ENCODE data around the gene RXFP4. TPM values are rescaled to one million over a fixed set of nuclear protein-coding genes. Genes with fewer than 3 reads are reported as not detected.

RXFP4 gene
- total and polyA plus RNA-seq, 2 of the 13 experiments (the other 11 are each of a cell fraction or from before 2014, with no cell fraction given): 0.38 to 1.4 TPM

GRCh38 chr1:155942578-155943141 lies 1.2 kb downstream of the RXFP4 start:
- Histone ChIP-seq H3K27me3 (ENCODE audit: control insufficient read depth in 1 of 2, insufficient read depth in 2 of 2, low read length in 2 of 2) (no peaks in the 10 kb centered on the region), H3K9me3 (ENCODE audit: low read length) (no peaks in the 10 kb centered on the region), H3K9ac (ENCODE audit: insufficient read depth, low read depth, low read length) (peak overlapping the region; percentile 36), H3K4me3 (replicated peaks in 1 of 3; ENCODE audit: insufficient read depth in 1 of 3, low read depth in 2 of 3, low read length in 3 of 3) (peak overlapping the region in 1 of 3 experiments; percentile 65; a peak in 1 of 6 replicates), H3K4me1 (ENCODE audit: insufficient read depth, low read length) (peaks cover 85% of the 10 kb centered on the region), H3K36me3 (replicated peaks in 1 of 2; ENCODE audit: control insufficient read depth in 1 of 2, insufficient read depth in 2 of 2, low read length in 2 of 2) (peaks cover 2 to 13% of the 10 kb centered on the region in 2 experiments; a peak in 3 of 5 replicates), H4K20me1 (ENCODE audit: insufficient read depth, low read length) (no peaks in the 10 kb centered on the region), H3K4me2 (ENCODE audit: low read depth, low read length) (peak overlapping the region; percentile 86), H2AFZ (ENCODE audit: low read length) (no peak overlapping the region), H3K27ac (ENCODE audit: extremely low read length, insufficient read depth, low read length) (peak overlapping the region; percentile 65), H3K79me2 (ENCODE audit: insufficient read depth, low read length) (peaks cover 12% of the 10 kb centered on the region)
- in situ Hi-C loops (cut with HindIII; ENCODE audit: extremely low pct_ligation_motif_present, low pct_unique_long_range_greater_than_20kb) (loop anchor here (10.0 kb wide), 1 partner anchor 122 kb away; the partner anchor contains the start of gene RAB25), intact Hi-C loops (cut with micrococcal nuclease; ENCODE audit: unreplicated experiment) (loop anchor here (5.0 kb wide), 2 partner anchors 35 to 355 kb away; partner anchors contain the start of genes ARHGEF2, GLMP and VHLL)
- ChIA-PET CTCF (ENCODE audit: low intra/inter-chr PET ratio, low total read pairs) (no interaction called here), POLR2A (interaction anchor here (1.2 to 7.2 kb wide), 6 partner anchors 8 to 181 kb away, joined by 3 to 390 read pairs (median 12); partner anchors contain the start of genes ARHGEF2, KHDC4 and MEX3A)
- ATAC-seq (no peak), FAIRE-seq (peak; percentile 39), DNase-seq (ENCODE audit: low spot score) (no peak)
- WGBS (ENCODE audit: low lambda C conversion rate): 62% methylated on average over 4 of the region's 11 CpGs
- BruUV-seq (replicated peaks): no TSS peak
- TF ChIP-seq ATF4 (CRISPR knock-in tag; IDR thresholded peaks at IDR 0.05): no peak
- no peak for TF ChIP-seq FLYWCH1 (CRISPR knock-in tag; IDR thresholded peaks at IDR 0.05)
- no peak for TF ChIP-seq SP2 (CRISPR knock-in tag; IDR thresholded peaks at IDR 0.05)
- TF ChIP-seq UBTF (CRISPR knock-in tag; IDR thresholded peaks at IDR 0.05): peak; percentile 37; the same call in 1 of the 2 replicates
- TF ChIP-seq ZNF687 (CRISPR knock-in tag; IDR thresholded peaks at IDR 0.05): peak; percentile 52; the same call in 1 of the 2 replicates
- TF ChIP-seq ATF3 (CRISPR knock-in tag; IDR thresholded peaks at IDR 0.05): no peak
- TF ChIP-seq MLX (CRISPR knock-in tag; IDR thresholded peaks at IDR 0.05): no peak
- no peak for TF ChIP-seq ZNF546 (CRISPR knock-in tag; conservative IDR thresholded peaks at IDR 0.05)
- TF ChIP-seq POLR2G (IDR thresholded peaks at IDR 0.05; ENCODE audit: low read depth, low read length): peak; percentile 62
- no peak for TF ChIP-seq ZNF639 (CRISPR knock-in tag; conservative IDR thresholded peaks at IDR 0.05)
- TF ChIP-seq ZNF333 (CRISPR knock-in tag; IDR thresholded peaks at IDR 0.05; ENCODE audit: borderline replicate concordance): 0 out of 2 replicates have a peak, but pooled peaks have one; percentile 34
- peak; percentile 71; the same call in 1 of the 2 replicates for TF ChIP-seq HNRNPL (IDR thresholded peaks at IDR 0.05; ENCODE audit: low read depth, low read length)
- peak; percentile 18 for TF ChIP-seq RBM22 (optimal IDR thresholded peaks at IDR 0.05; ENCODE audit: low read length)

All from HepG2 (cell line).